H1 (cell line): ENCODE data around the gene NFIA. TPM values are rescaled to one million over a fixed set of nuclear protein-coding genes. Genes with fewer than 3 reads are reported as not detected.

Source experiments
- CTCF ChIA-PET: fragments of 300-600 bp; sonication (Branson Sonifier 250); formaldehyde crosslinking; loops from one replicate; lab custom pipeline; 2021; ENCODE audit not compliant: partially characterized antibody; lab: Charles Lee
- POLR2A ChIA-PET: fragments of 300-600 bp; sonication (Branson Sonifier 250); formaldehyde crosslinking; loops from one replicate; lab custom pipeline; 2021; ENCODE audit warnings: inconsistent platforms; ENCODE audit not compliant: partially characterized antibody; lab: Charles Lee
- DNase-seq, 2 experiments: peaks; one replicate each; pipeline versions ENCODE4 v3.0.0 to v3.0.0-alpha.2; 2010 to 2022; ENCODE audit warnings: low spot score in 2 of 2, low read depth in 1 of 2, mixed read lengths in 1 of 2
- FAIRE-seq: peaks from 2 replicates; lab custom pipeline; 2011; peaks lifted over from hg19 to GRCh38; lab: Jason Lieb, UNC
- H2AFZ ChIP-seq: 2 replicates; pipeline ENCODE4 v1.8.1; 2012; ENCODE audit warnings: low read length, inconsistent platforms
- H2AK5ac ChIP-seq: 2 replicates; pipeline ENCODE4 v1.6.1; 2013; ENCODE audit warnings: low read depth, low read length
- H2BK120ac ChIP-seq: replicated peaks from 2 replicates; pipeline ENCODE3; 2013; ENCODE audit warnings: low read depth, low read length, inconsistent platforms
- H2BK12ac ChIP-seq: 2 replicates; pipeline ENCODE4 v1.6.1; 2013; ENCODE audit warnings: low read depth, low read length
- H2BK15ac ChIP-seq: 2 replicates; pipeline ENCODE4 v1.6.1; 2013; ENCODE audit warnings: low read length
- H2BK20ac ChIP-seq: 2 replicates; pipeline ENCODE4 v1.6.1; 2013; ENCODE audit warnings: low read length
- H2BK5ac ChIP-seq: 2 replicates; pipeline ENCODE4 v1.6.1; 2013; ENCODE audit warnings: low read depth, low read length
- H3K14ac ChIP-seq: 2 replicates; pipeline ENCODE4 v1.6.1; 2013; ENCODE audit warnings: inconsistent platforms; ENCODE audit not compliant: insufficient read length
- H3K18ac ChIP-seq: 2 replicates; pipeline ENCODE4 v1.6.1; 2013; ENCODE audit warnings: low read length; ENCODE audit errors: extremely low read depth
- H3K23ac ChIP-seq: 2 replicates; pipeline ENCODE4 v1.6.1; 2013; ENCODE audit warnings: inconsistent platforms; ENCODE audit not compliant: insufficient read length
- H3K23me2 ChIP-seq: 2 replicates; pipeline ENCODE4 v1.6.1; 2013; ENCODE audit warnings: low read depth, low read length
- H3K27ac ChIP-seq: 2 replicates; pipeline ENCODE4 v1.6.1; 2011; ENCODE audit warnings: low read depth, low read length, inconsistent platforms
- H3K27me3 ChIP-seq, 4 experiments: replicated peaks in 1 of 4; 1 replicate in 1 of 4; 2 replicates in 3 of 4; pipeline versions ENCODE4 v1.6.1 to v1.8.1; 2011 to 2013; ENCODE audit warnings: low read length in 3 of 4, mild to moderate bottlenecking in 3 of 4, inconsistent platforms in 2 of 4, mixed read lengths in 2 of 4, moderate library complexity in 1 of 4; ENCODE audit not compliant: control insufficient read depth in 3 of 4, insufficient read depth in 3 of 4; ENCODE audit errors: extremely low read depth in 1 of 4
- H3K36me3 ChIP-seq, 4 experiments: 2 replicates each; pipeline versions ENCODE4 v1.6.1 to v1.8.1; 2011 to 2013; ENCODE audit warnings: mild to moderate bottlenecking in 4 of 4, low read length in 3 of 4, moderate library complexity in 2 of 4, control low read depth in 1 of 4, inconsistent platforms in 1 of 4; ENCODE audit not compliant: insufficient read depth in 4 of 4, control insufficient read depth in 2 of 4
- H3K4ac ChIP-seq: replicated peaks from 2 replicates; pipeline ENCODE3; 2013; ENCODE audit warnings: low read length, low read depth, mixed read lengths, inconsistent platforms; ENCODE audit not compliant: insufficient read length
- H3K4me1 ChIP-seq, 4 experiments: replicated peaks in 1 of 4; 1 replicate in 1 of 4; 2 replicates in 3 of 4; pipeline versions ENCODE4 v1.6.1 to v1.8.1; 2011 to 2013; ENCODE audit warnings: low read length in 3 of 4, inconsistent platforms in 2 of 4, mixed read lengths in 1 of 4; ENCODE audit not compliant: insufficient read depth in 4 of 4, control insufficient read depth in 3 of 4
- H3K4me2 ChIP-seq, 2 experiments: 2 replicates each; pipeline versions ENCODE4 v1.6.1 to v1.8.1; 2011 to 2013; ENCODE audit warnings: low read depth in 2 of 2, low read length in 2 of 2, control low read depth in 1 of 2, inconsistent platforms in 1 of 2, mild to moderate bottlenecking in 1 of 2; ENCODE audit not compliant: insufficient read depth in 1 of 2
- H3K4me3 ChIP-seq, 4 experiments: fragments of 200-600, 300-600 bp in 1 of 4; sonication (generic), shearing (Covaris generic), sonication (Bioruptor Twin) in 1 of 4; 2 replicates each; pipeline versions ENCODE4 v1.5.1 to v1.8.1; 2011 to 2016; ENCODE audit warnings: low read length in 4 of 4, low read depth in 3 of 4, control low read depth in 2 of 4, inconsistent platforms in 2 of 4, mild to moderate bottlenecking in 2 of 4, mixed read lengths in 1 of 4, moderate library complexity in 1 of 4; ENCODE audit not compliant: insufficient read depth in 2 of 4; ENCODE audit errors: extremely low read depth in 1 of 4
- H3K56ac ChIP-seq: replicated peaks from 2 replicates; pipeline ENCODE3; 2013; ENCODE audit warnings: low read depth, mild to moderate bottlenecking, mixed read lengths, low read length, inconsistent platforms; ENCODE audit not compliant: insufficient read length
- H3K79me1 ChIP-seq: 2 replicates; pipeline ENCODE4 v1.6.1; 2013; ENCODE audit warnings: low read depth, low read length, control low read depth
- H3K79me2 ChIP-seq, 2 experiments: 2 replicates each; pipeline versions ENCODE4 v1.6.1 to v1.8.1; 2012 to 2013; ENCODE audit warnings: low read length in 2 of 2, mild to moderate bottlenecking in 2 of 2, inconsistent platforms in 1 of 2; ENCODE audit not compliant: insufficient read depth in 2 of 2, control insufficient read depth in 1 of 2
- H3K9ac ChIP-seq, 4 experiments: replicated peaks in 1 of 4; 1 replicate in 1 of 4; 2 replicates in 3 of 4; pipeline versions ENCODE4 v1.6.1 to v1.8.1; 2011 to 2013; ENCODE audit warnings: low read depth in 3 of 4, low read length in 3 of 4, control low read depth in 2 of 4, mild to moderate bottlenecking in 2 of 4, moderate library complexity in 2 of 4, inconsistent platforms in 1 of 4; ENCODE audit errors: extremely low read depth in 1 of 4
- H3K9me3 ChIP-seq, 2 experiments: 2 replicates each; pipeline versions ENCODE4 v1.6.1 to v1.8.1; 2012 to 2013; ENCODE audit warnings: mild to moderate bottlenecking in 2 of 2, moderate library complexity in 2 of 2, control low read depth in 1 of 2, inconsistent platforms in 1 of 2, low read depth in 1 of 2, low read length in 1 of 2, mixed read lengths in 1 of 2; ENCODE audit not compliant: insufficient read depth in 2 of 2
- H4K20me1 ChIP-seq, 2 experiments: replicated peaks in 1 of 2; 2 replicates each; pipeline versions ENCODE3 to v1.8.1; 2011 to 2013; ENCODE audit warnings: inconsistent platforms in 2 of 2, low read length in 2 of 2, mild to moderate bottlenecking in 1 of 2; ENCODE audit not compliant: insufficient read depth in 2 of 2, control insufficient read depth in 1 of 2
- H4K5ac ChIP-seq: 2 replicates; pipeline ENCODE4 v1.6.1; 2013; ENCODE audit warnings: low read length, low read depth, mixed read lengths, inconsistent platforms; ENCODE audit not compliant: insufficient read length
- H4K8ac ChIP-seq: 2 replicates; pipeline ENCODE4 v1.8.0; 2013; ENCODE audit warnings: mild to moderate bottlenecking, moderate library complexity, low read length, inconsistent platforms; ENCODE audit not compliant: insufficient read depth; ENCODE audit errors: extremely low read depth
- H4K91ac ChIP-seq: replicated peaks from 2 replicates; pipeline ENCODE3; 2013; ENCODE audit warnings: low read length, mixed read lengths, inconsistent platforms; ENCODE audit not compliant: insufficient read length
- CREB1 ChIP-seq: IDR thresholded peaks from 2 replicates; pipeline ENCODE4 v1.6.1; 2012; ENCODE audit warnings: inconsistent platforms
- EGR1 ChIP-seq: IDR thresholded peaks from 2 replicates; pipeline ENCODE4 v1.6.1; 2011; ENCODE audit warnings: low read depth, low read length, borderline replicate concordance
- HDAC2 ChIP-seq, 2 experiments: fragments of 300-600 bp in 1 of 2; sonication (generic) in 1 of 2; IDR thresholded peaks; 2 replicates each; pipeline ENCODE4 v1.6.1; 2011 to 2012; ENCODE audit warnings: low read depth in 2 of 2, low read length in 2 of 2, mild to moderate bottlenecking in 2 of 2, moderate library complexity in 2 of 2, borderline replicate concordance in 1 of 2, inconsistent platforms in 1 of 2
- MAX ChIP-seq: IDR thresholded peaks from 2 replicates; pipeline ENCODE4 v1.6.1; 2012; ENCODE audit warnings: inconsistent platforms
- NRF1 ChIP-seq: IDR thresholded peaks from 2 replicates; pipeline ENCODE4 v1.6.1; 2011; ENCODE audit warnings: mild to moderate bottlenecking, low read depth, low read length, improper control_type of control experiment
- POLR2AphosphoS5 ChIP-seq: IDR thresholded peaks from 2 replicates; pipeline ENCODE4 v1.6.1; 2011; ENCODE audit warnings: low read depth, low read length
- RAD21 ChIP-seq, 2 experiments: IDR thresholded peaks in 1 of 2; conservative IDR thresholded peaks in 1 of 2; 2 replicates each; pipeline ENCODE4 v1.6.1; 2011; ENCODE audit warnings: low read depth in 2 of 2, low read length in 2 of 2, improper control_type of control experiment in 1 of 2, inconsistent platforms in 1 of 2, mild to moderate bottlenecking in 1 of 2, moderate library complexity in 1 of 2
- RBBP5 ChIP-seq: IDR thresholded peaks from 2 replicates; pipeline ENCODE4 v1.7.1; 2012; ENCODE audit warnings: low read depth, mild to moderate bottlenecking, inconsistent platforms, low read length, moderate library complexity, borderline replicate concordance
- RXRA ChIP-seq: IDR thresholded peaks from 2 replicates; pipeline ENCODE4 v1.6.1; 2011; ENCODE audit warnings: low read depth, mild to moderate bottlenecking, low read length, moderate library complexity; ENCODE audit not compliant: insufficient read depth
- SAP30 ChIP-seq: fragments of 300-600 bp; sonication (generic); IDR thresholded peaks from 2 replicates; pipeline ENCODE4 v1.7.1; 2012; ENCODE audit warnings: low read length, moderate library complexity, mild to moderate bottlenecking, inconsistent platforms; ENCODE audit not compliant: insufficient read depth, insufficient replicate concordance
- SIN3A ChIP-seq, 2 experiments: IDR thresholded peaks in 1 of 2; conservative IDR thresholded peaks in 1 of 2; 2 replicates each; pipeline ENCODE4 v1.6.1; 2011 to 2012; ENCODE audit warnings: low read length in 2 of 2, improper control_type of control experiment in 1 of 2, low read depth in 1 of 2, mild to moderate bottlenecking in 1 of 2
- SP2 ChIP-seq: IDR thresholded peaks from 2 replicates; pipeline ENCODE4 v1.6.1; 2012; ENCODE audit warnings: mild to moderate bottlenecking, low read length, inconsistent platforms
- SP4 ChIP-seq: IDR thresholded peaks from 2 replicates; pipeline ENCODE4 v1.6.1; 2012; ENCODE audit warnings: low read length, inconsistent platforms
- SRF ChIP-seq: IDR thresholded peaks from 2 replicates; pipeline ENCODE4 v1.6.1; 2011; ENCODE audit warnings: mild to moderate bottlenecking, low read depth, low read length, moderate library complexity
- WGBS, 2 experiments: shearing (Covaris generic) in 1 of 2; methylation state at CpG; one replicate each; pipeline versions ENCODE4 v1.1.6 to v1.1.7; 2013 to 2015; ENCODE audit warnings: low lambda C conversion rate in 2 of 2, mixed read lengths in 2 of 2, inconsistent platforms in 1 of 2, low coverage in 1 of 2, missing lambda C conversion rate in 1 of 2; ENCODE audit not compliant: insufficient replicate concordance in 2 of 2, insufficient coverage in 1 of 2, insufficient read length in 1 of 2; ENCODE audit errors: extremely low coverage in 1 of 2, missing lambda C conversion rate in 1 of 2; 5-methylcytosine and 5-hydroxymethylcytosine counted together
- polyA plus RNA-seq, 7 experiments: library from polyadenylated mRNA; depleted of rRNA in 3 of 7; stranded (reverse) in 5 of 7; unstranded in 2 of 7; fragments of >200 nt in 5 of 7; fragments of 200-250 nt in 2 of 7; gene quantifications; 1 replicate in 5 of 7; 2 replicates in 1 of 7; 4 replicates in 1 of 7; pipeline versions ENCODE4 v1.2.1 to v1.2.3, GENCODE V29; 2011 to 2013; ENCODE audit warnings: missing spikeins in 2 of 7, mixed read lengths in 2 of 7
- total RNA-seq: library from RNA; stranded (reverse); fragmentation: NEBNext Ultra II Directional; extraction: Animal tissue kit (Norgen Biotek cat#: 25700); gene quantifications from 2 replicates; pipeline ENCODE4 v1.2.1, GENCODE V29; 2021

Gene NFIA
- total and polyA plus RNA-seq, 2 of the 8 experiments (the other 6 are each of a cell fraction or from before 2014, with no cell fraction given) = 1.8 to 2.3 TPM

GRCh38 chr1:61184714-61185106 lies 102.3 kb downstream of the NFIA start:
- FAIRE-seq = peak; percentile 7
- DNase-seq = no peak
- TF ChIP-seq NRF1 (no peak), SAP30 (no peak), RAD21 (IDR thresholded peaks at IDR 0.05 in 1 of 2, conservative IDR thresholded peaks at IDR 0.05 in 1 of 2; ENCODE audit: low read depth in 2 of 2, low read length in 2 of 2) (no peak), SIN3A (conservative IDR thresholded peaks at IDR 0.05 in 1 of 2, IDR thresholded peaks at IDR 0.05 in 1 of 2; ENCODE audit: low read depth in 1 of 2, low read length in 2 of 2) (no peak), SP2 (no peak), POLR2AphosphoS5 (no peak), CREB1 (no peak), RXRA (no peak), SRF (no peak), RBBP5 (no peak), EGR1 (no peak), MAX (no peak), HDAC2 (IDR thresholded peaks at IDR 0.05; ENCODE audit: borderline replicate concordance in 1 of 2, low read depth in 2 of 2, low read length in 2 of 2) (no peak), SP4 (no peak)

More at GRCh38 chr1:61184714-61185106, 102.3 kb downstream of the NFIA start:
- no peak overlapping the region for H3K18ac ChIP-seq
- no peak overlapping the region for H2AK5ac ChIP-seq
- H3K9me3 ChIP-seq = no peaks in the 10 kb centered on the region
- 60% methylated on average over 3 of the region's 3 CpGs; no CpG with 5 or more reads in 1 of the 2 experiments for WGBS, 2 experiments
- no peaks in the 10 kb centered on the region for H3K36me3 ChIP-seq
- no peaks in the 10 kb centered on the region; a peak in 1 of 7 replicates for H3K27me3 ChIP-seq
- no peak overlapping the region for H2BK15ac ChIP-seq
- H3K79me2 ChIP-seq = no peaks in the 10 kb centered on the region
- H2BK12ac ChIP-seq = no peak overlapping the region
- H4K91ac ChIP-seq = no peak overlapping the region
- no peak overlapping the region for H3K14ac ChIP-seq
- ChIA-PET POLR2A (no interaction called here), CTCF (interaction anchor here (1.2 to 1.8 kb wide), 2 partner anchors 22 to 131 kb away, joined by 3 read pairs; no protein-coding TSS in a partner anchor)
- H3K9ac ChIP-seq = no peak overlapping the region
- no peaks in the 10 kb centered on the region for H4K20me1 ChIP-seq
- H3K4me2 ChIP-seq = no peak overlapping the region
- H4K8ac ChIP-seq = no peak overlapping the region
- H3K56ac ChIP-seq = no peak overlapping the region
- H4K5ac ChIP-seq = no peak overlapping the region
- no peak overlapping the region for H3K4me3 ChIP-seq
- H2BK20ac ChIP-seq = no peak overlapping the region
- H2BK5ac ChIP-seq = no peak overlapping the region
- H3K4me1 ChIP-seq = peaks cover 0 to 4% (median 1%) of the 10 kb centered on the region in 4 experiments; a peak in 2 of 7 replicates
- no peak overlapping the region for H2AFZ ChIP-seq
- no peaks in the 10 kb centered on the region for H3K79me1 ChIP-seq
- no peak overlapping the region for H3K27ac ChIP-seq
- no peaks in the 10 kb centered on the region for H3K23me2 ChIP-seq
- no peak overlapping the region for H3K4ac ChIP-seq
- H3K23ac ChIP-seq = no peak overlapping the region
- H2BK120ac ChIP-seq = no peak overlapping the region
